NCI-H2029 (cell line): ENCODE results near the gene KLHDC1.

Experiments
- DNase-seq: peaks from one replicate; lab custom pipeline; 2025; lab: John Stamatoyannopoulos, UW

KLHDC1 gene

DNA sequence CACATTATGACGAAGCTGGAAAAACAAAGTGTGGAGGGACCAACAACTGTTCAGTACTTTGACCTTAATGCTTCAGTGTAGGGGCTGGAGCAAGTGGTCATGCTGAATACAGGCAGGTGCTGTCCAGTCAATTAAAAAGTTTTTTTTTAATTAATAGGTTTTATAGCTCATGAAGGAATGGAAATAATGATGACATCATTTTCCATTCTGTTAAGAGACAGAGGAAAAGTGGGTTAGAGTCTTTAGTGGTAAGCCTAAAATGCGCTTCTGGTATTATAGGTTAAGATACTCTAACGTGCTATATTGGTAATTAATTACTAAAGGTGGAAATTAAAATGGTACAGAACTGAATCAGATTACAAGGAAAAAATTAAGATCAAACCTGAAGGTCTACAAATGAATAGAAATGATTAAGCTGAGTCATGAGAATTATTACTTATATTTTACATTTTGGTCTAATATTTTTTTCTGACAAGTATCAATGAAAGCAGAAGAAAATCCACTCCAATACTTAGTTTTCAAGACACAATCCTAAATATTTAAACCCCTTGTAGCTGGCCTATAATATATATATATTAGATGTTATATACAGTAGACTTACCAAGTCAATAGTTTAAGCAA lies 90.6 kb downstream of the KLHDC1 start:
- no peak for DNase-seq

DNA sequence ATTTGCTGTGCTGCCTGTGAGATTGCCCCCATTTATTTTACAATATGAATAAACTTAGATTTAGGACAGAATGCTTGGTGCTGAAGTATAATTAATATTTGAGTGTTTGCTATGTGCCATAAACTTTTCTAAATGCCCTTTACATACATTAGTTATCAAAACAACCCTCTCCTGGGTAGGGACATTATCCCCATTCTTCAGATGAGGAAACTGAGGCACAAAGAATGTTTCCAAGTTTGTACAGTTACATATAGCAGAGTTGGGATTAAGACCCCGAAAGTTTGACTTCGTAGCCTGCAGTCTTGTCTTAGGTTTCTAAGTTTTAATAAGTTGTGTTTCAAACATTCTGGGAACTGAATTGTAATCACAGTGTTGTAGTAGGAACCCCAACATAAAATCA lies 93.4 kb downstream of the KLHDC1 start:
- DNase-seq = no peak

DNA sequence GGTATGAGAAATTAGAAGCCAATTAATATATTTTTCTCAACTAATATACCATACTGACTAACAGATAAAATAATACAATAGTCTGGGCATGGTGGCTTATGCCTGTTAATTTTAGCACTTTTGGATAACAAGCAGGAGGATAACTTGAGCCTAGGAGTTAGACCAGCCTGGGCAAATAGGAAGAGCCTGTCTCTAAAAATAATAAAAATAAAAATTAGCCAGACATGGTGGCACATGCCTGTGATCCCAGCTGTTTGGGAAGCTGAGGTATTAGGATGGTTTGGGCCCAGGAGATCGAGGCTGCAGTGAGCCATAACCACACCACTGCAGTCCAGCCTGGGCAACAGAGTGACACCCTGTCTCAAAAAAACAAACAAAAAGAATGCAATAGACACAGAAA lies 99.7 kb downstream of the KLHDC1 start:
- DNase-seq = no peak

DNA sequence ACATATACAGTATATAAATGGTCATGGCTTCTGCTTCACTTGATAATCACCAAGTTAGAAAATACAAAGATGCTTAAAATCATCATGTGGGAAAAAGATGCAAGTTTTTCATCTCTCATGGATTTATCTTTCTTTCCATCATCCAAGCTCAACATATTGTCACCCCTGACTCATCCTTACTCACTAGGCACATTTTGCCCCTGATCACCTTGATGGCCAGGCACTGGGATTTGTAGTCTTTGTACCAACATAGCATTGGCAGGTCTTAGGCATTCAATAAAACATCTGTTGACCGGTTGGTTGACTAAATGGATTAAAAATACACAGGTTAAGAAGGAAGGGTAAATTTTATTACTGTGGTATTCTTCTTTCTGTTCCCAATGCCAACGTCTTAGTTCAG lies 103.1 kb downstream of the KLHDC1 start:
- DNase-seq = no peak
